ENCODE measurements around the gene GPR12.

Gene GPR12, protein sequence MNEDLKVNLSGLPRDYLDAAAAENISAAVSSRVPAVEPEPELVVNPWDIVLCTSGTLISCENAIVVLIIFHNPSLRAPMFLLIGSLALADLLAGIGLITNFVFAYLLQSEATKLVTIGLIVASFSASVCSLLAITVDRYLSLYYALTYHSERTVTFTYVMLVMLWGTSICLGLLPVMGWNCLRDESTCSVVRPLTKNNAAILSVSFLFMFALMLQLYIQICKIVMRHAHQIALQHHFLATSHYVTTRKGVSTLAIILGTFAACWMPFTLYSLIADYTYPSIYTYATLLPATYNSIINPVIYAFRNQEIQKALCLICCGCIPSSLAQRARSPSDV

DNA sequence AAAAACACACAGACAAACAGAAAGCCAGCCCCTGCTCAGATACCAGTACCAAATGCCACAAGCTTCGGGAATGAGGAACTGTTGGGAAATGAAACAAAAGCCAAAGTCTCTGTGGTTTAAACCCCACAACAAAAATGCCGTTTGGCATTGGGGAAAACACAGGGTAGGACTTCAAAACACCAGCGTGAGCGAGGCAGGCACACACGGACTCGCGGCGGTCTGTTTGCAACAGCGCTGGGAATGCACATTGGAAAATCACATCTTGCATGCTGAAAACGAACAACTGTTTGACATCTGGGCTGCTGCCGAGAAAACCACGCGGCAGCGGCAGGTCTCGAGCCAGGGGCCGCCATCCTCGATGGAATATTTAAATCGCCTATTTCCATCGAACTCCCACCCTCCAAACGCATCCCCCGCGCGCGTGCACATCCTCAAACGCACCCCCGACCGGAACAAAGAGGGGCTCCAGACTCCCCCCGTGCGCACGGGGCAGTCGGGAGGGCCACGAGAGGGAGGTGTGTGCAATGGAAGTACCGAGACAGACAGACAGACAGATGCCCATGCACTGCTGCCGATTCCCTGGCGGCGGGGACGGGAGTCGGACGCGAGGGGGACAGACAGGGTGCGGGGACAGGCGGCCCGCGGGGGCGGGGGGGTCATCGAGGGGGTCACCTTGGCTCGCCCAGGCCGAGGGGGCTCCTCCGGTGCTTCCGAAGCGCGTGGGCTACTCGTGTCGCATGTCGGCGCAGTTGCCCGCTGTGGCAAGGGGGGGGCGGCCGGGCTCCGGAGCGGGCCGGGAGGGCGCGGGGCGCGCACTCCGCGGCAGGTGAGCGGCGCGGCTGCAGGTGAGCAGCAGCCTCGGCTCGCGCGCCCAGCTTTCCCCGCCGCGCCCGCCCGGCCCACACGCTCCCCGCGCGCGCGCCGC lies at the start of gene GPR12:
Gene GPR12 (minus strand): TSS at position 880 of the 925 bp plus-strand sequence. CDS start 959 bp downstream, outside the sequence.
- in situ Hi-C loops (cut with HindIII; ENCODE audit: low sequenced_read_pairs): no loop called here

GRCh38 chr13:26810095-26810494 lies 49.5 kb upstream of the GPR12 start:
- in situ Hi-C loops (cut with HindIII; ENCODE audit: low sequenced_read_pairs): no loop called here

GRCh38 chr13:26806891-26807290 lies 46.3 kb upstream of the GPR12 start:
- in situ Hi-C loops (cut with HindIII; ENCODE audit: low sequenced_read_pairs): no loop called here

GRCh38 chr13:26787961-26788360 lies 27.4 kb upstream of the GPR12 start:
- in situ Hi-C loops (cut with HindIII; ENCODE audit: low sequenced_read_pairs): no loop called here

DNA sequence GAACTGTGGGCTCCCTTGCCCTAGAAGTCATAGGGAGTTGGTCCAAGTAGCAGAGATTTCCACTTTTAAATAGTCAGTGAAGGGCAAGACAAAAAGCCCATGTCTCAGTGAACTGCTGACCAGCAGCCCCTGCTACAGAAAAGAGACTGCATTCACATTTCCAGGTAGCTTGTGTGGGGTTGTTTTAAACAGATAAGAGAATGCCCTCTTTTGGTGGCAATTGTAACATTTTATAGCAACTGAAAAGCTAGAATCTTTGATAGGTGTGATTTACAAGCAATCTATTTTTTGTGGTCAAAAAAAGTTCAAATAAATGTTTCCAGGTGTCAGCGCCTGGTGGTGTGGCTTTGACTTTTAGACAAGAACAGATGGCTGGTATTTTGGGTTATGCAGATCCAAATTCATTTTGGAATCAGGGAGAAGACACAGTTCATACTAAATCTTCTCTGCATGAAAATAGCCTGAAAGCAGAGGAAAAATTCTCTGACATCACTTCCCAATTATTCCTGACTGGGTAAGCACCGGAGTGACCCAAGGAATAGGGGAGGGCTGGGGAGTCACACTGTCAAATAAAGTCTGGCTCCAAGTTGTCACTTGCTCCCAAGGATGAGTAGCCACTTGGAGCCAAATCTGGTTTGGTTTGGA lies 26.2 kb upstream of the GPR12 start:
- in situ Hi-C loops (cut with HindIII; ENCODE audit: low sequenced_read_pairs): no loop called here

- in situ Hi-C loops (cut with HindIII; ENCODE audit: low sequenced_read_pairs): no loop called here
Observed at GRCh38 chr13:26785838-26786630, 25.4 kb upstream of the GPR12 start.

DNA sequence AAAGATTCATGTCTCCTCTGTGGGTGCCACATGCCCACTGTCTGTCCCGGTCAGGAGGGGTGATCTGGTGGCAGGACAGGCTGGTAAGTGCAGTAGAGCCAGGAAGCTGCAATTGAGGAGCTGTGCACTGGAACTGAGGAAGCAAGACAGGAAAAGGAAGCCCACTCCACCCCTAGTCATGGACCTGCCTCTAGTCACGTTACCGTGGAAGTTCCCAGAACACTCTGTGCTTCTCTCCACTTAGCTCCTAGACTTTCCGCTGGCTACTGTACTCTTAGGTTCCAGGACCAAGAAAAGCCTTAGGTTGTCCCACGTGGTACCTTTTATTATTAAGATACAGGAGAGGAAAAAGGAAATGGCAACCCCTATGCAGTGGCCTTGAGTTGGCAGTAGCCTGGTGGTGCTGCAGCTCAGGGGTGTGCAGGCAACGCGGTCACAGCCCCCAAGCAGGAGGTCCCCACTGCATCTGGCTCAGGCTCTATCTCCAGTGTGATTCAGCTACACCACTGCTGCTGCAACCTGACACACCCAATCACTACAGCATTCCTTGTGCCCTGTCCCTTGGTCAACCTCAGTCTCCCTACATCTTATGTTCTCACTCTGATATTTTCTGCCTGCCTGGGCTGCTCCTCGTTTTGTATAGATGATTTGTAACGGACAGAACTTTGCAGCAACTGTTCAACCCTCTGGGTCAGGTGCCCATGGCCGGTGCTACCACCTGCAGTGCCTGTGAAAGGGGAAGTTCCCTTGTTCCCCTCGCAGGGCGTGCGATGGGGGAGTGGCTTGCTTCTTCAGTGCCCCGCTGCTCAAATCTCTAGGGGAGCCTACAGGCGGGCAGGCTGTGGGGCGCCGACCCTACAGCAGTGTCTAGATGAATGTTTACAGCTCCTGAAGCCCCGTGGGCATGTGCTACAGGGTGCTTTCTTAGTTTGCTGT lies 24.4 kb upstream of the GPR12 start:
- in situ Hi-C loops (cut with HindIII; ENCODE audit: low sequenced_read_pairs): no loop called here

- in situ Hi-C loops (cut with HindIII; ENCODE audit: low sequenced_read_pairs): no loop called here
Observed at GRCh38 chr13:26780411-26780810, 19.8 kb upstream of the GPR12 start.

GRCh38 chr13:26779321-26779720 lies 18.7 kb upstream of the GPR12 start:
- in situ Hi-C loops (cut with HindIII; ENCODE audit: low sequenced_read_pairs): no loop called here

DNA sequence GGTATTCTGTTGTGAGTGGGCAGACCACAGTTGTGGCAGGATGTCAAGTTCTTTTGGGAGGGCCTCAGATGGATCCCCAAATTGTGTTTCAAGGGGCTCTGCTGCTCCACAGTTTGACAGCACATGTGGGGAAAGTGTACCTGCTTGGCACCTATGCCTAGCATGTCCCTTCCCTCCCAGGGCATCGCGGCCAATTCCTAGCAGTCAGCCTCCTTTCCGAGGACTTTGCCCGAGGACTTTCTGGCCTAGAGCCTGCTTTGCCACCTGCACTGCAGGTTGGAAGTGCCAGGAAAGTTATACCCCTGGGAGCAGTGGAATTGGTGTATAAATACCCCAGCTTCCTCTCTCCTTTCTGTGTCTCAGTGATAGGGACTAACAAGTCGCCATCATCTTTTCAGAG lies 11.9 kb upstream of the GPR12 start:
- in situ Hi-C loops (cut with HindIII; ENCODE audit: low sequenced_read_pairs): no loop called here

DNA sequence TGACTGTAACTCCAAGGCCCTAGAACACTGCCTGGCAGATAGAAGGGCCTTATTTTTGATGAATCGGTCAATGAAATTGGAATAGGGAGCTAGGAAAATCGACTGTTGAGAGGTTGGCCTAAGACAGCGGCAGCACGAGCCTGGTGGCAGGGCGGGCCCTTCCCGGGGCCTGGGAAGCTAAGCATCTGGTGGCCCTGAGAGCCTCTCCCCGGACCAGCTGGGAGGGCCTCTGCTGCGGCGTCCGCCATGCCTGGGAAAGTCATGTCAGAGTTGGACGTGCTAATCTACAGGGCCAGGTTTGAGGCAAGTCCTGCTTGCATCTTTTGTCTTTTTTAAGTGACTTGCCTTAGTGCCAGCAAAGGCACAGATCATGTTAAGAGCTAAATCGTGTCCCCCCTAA lies 11.2 kb upstream of the GPR12 start:
- in situ Hi-C loops (cut with HindIII; ENCODE audit: low sequenced_read_pairs): no loop called here

DNA sequence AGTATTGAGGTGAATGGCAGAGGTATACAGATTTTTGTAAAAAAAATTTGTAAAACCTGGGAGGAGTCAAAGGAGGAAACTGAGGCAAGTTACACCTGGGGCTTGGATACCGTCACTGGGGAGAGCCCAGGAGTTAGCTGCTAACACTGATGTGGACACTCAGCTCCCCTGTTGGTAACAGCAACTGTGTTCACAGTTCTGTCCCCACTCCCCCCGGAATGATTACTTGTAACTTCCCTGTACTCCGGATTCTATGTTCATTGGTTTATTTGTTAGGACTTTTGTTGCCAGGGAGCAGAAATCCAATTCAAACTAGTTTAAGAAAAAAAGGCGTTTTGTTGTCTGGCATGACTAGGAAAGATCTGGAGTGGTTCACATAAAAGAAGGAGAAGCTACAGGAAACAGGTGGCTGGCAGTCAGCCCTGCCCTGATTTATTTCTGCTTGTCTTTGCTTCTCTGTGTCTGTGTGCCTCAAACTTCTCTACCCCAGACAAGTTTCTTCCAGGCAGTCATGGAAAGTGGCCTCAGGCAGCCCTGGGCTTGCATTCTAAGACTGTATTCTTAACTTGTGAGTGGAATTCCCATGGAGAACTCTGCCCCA lies 2.3 kb upstream of the GPR12 start:
- in situ Hi-C loops (cut with HindIII; ENCODE audit: low sequenced_read_pairs): no loop called here

GRCh38 chr13:26760832-26761582 lies 421 bp upstream of the GPR12 start:
- in situ Hi-C loops (cut with HindIII; ENCODE audit: low sequenced_read_pairs): no loop called here

GRCh38 chr13:26759249-26759906 lies 1.2 kb downstream of the GPR12 start:
- in situ Hi-C loops (cut with HindIII; ENCODE audit: low sequenced_read_pairs): no loop called here

DNA sequence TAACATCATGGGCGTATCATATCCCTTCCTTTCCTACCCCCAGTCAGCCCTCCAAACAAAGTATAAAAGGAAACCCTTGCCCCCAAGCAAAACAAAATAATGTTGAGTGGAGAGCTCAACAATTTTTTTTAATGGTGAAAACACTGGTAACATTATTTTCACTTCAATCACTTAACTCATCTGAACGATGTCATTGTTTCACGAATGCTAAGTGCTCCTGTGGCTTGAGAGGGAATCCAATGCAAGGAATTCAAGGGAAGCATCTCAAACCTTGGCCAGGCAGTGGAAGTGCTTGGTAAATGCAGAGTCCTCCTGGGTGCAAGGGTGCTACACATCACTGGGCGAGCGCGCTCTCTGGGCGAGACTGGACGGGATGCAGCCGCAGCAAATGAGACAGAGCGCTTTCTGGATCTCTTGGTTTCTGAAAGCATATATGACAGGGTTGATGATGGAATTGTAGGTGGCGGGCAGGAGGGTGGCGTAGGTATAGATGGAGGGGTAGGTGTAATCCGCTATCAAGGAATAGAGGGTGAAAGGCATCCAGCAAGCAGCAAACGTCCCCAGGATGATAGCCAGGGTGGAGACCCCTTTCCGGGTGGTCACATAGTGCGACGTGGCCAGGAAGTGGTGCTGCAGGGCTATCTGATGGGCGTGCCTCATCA lies 2.0 kb downstream of the GPR12 start:
- in situ Hi-C loops (cut with HindIII; ENCODE audit: low sequenced_read_pairs): no loop called here

GRCh38 chr13:26756961-26757360 lies 3.6 kb downstream of the GPR12 start:
- in situ Hi-C loops (cut with HindIII; ENCODE audit: low sequenced_read_pairs): no loop called here

DNA sequence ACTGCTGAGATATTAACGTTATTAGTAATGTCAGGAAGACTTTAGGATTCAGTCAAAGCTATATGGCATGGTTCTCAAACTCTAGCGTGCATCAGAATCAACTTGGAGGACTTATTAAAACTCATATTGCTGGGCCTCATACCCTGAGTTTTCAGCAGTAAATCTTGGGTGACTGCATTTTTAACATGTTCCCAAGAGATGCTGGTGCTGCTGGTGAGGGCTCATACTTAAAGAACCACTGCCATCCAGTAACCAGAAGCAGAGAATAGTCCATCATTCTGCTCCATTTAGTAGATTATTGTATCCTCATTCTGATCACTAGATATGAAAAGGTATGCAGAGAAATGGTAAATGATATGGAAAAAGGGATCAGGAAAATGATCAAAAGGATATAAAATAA lies 7.9 kb downstream of the GPR12 start:
- in situ Hi-C loops (cut with HindIII; ENCODE audit: low sequenced_read_pairs): no loop called here

All from DLD1 (cell line).